Tibial nerve (tissue), 4 donors: ENCODE measurements around the gene SPRYD3. TPM values are rescaled to one million over a fixed set of nuclear protein-coding genes. Genes with fewer than 3 reads are reported as not detected.

Experiments
- DNase-seq, 2 donors: peaks; one replicate each; pipeline ENCODE4 v3.0.0-alpha.2; 2019; ENCODE audit warnings: low spot score in 2 of 2
- H3K27ac ChIP-seq, 4 donors: fragments of 200-600 bp; sonication (generic) in 3 of 4; one replicate each; pipeline ENCODE4 v1.5.1; 2017 to 2019; ENCODE audit warnings: mild to moderate bottlenecking in 1 of 4
- H3K27me3 ChIP-seq, 2 donors: fragments of 200-600 bp; sonication (generic) in 1 of 2; one replicate each; pipeline versions ENCODE4 v1.5.1 to v1.6.0; 2017 to 2019
- H3K36me3 ChIP-seq, 3 donors: fragments of 200-600 bp; sonication (generic); one replicate each; pipeline ENCODE4 v1.5.1; 2018 to 2019
- H3K4me1 ChIP-seq, 4 donors: fragments of 200-600 bp; sonication (generic) in 3 of 4; one replicate each; pipeline ENCODE4 v1.5.1; 2017 to 2019
- H3K4me3 ChIP-seq, 4 donors: fragments of 200-600 bp; sonication (generic) in 3 of 4; one replicate each; pipeline ENCODE4 v1.5.1; 2017 to 2019; ENCODE audit warnings: mild to moderate bottlenecking in 1 of 4, moderate library complexity in 1 of 4
- H3K9me3 ChIP-seq, 4 donors: fragments of 200-600 bp; sonication (generic) in 3 of 4; one replicate each; pipeline ENCODE4 v1.5.1; 2017 to 2019
- EP300 ChIP-seq, 2 donors: sonication (generic); formaldehyde crosslinking; IDR thresholded peaks; one replicate each; pipeline ENCODE4 v1.6.1; 2017; ENCODE audit warnings: antibody characterized with exemption in 2 of 2, mild to moderate bottlenecking in 1 of 2
- POLR2A ChIP-seq, 2 donors: fragments of 450-650 bp; IDR thresholded peaks; one replicate each; pipeline ENCODE4 v1.6.1; 2017; ENCODE audit warnings: antibody characterized with exemption in 2 of 2, mild to moderate bottlenecking in 2 of 2, moderate library complexity in 2 of 2
- WGBS, 2 donors: methylation state at CpG; one replicate each; pipeline ENCODE4 v1.1.5; 2018; 5-methylcytosine and 5-hydroxymethylcytosine counted together
- total RNA-seq, 4 donors: library from RNA; depleted of rRNA; stranded (reverse); fragments of >200 nt; gene quantifications; one replicate each; pipeline ENCODE4 v1.1.0, GENCODE V29; 2016
- TF ChIP-seq, protein P1 (sequence below), 5 experiments: fragments of 200-600 bp in 3 of 5; fragments of 450-650 bp in 2 of 5; sonication (generic) in 3 of 5; IDR thresholded peaks; one replicate each; pipeline ENCODE4 v1.5.1; 2016 to 2019; ENCODE audit warnings: antibody characterized with exemption in 5 of 5, mild to moderate bottlenecking in 3 of 5, moderate library complexity in 2 of 5

The SPRYD3 gene
- total RNA-seq, 4 donors from 2014 or later, result 51.8 to 57.0 (median 54.3) TPM

DNA sequence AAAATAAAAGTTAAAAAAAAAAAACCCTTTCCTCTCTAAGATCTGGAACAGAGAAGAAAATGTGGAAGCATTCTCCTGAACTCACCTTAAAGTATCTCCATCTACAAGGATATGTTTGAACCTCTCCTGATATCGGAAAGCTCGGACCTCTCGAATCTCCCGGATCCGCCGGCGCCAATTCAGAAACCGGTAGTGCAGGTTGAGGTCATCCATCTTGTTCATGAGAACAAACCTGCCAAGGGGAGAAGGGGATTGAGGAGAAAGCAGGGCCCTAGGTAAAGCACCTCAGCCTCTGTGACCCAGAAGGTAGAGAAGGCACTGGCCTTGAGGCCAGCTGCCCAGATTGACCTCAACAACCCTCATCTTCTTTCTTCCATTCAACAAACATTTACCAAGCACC lies 2.2 kb downstream of the SPRYD3 start:
- H3K36me3 ChIP-seq, result peaks cover 0 to 31% (median 0%) of the 10 kb centered on the region in 3 donors
- DNase-seq, result no peak
- H3K4me3 ChIP-seq, result no peak overlapping the region
- no peak for TF ChIP-seq POLR2A (IDR thresholded peaks at IDR 0.05)
- TF ChIP-seq EP300 (IDR thresholded peaks at IDR 0.05), result no peak
- TF ChIP-seq, protein P1, sequence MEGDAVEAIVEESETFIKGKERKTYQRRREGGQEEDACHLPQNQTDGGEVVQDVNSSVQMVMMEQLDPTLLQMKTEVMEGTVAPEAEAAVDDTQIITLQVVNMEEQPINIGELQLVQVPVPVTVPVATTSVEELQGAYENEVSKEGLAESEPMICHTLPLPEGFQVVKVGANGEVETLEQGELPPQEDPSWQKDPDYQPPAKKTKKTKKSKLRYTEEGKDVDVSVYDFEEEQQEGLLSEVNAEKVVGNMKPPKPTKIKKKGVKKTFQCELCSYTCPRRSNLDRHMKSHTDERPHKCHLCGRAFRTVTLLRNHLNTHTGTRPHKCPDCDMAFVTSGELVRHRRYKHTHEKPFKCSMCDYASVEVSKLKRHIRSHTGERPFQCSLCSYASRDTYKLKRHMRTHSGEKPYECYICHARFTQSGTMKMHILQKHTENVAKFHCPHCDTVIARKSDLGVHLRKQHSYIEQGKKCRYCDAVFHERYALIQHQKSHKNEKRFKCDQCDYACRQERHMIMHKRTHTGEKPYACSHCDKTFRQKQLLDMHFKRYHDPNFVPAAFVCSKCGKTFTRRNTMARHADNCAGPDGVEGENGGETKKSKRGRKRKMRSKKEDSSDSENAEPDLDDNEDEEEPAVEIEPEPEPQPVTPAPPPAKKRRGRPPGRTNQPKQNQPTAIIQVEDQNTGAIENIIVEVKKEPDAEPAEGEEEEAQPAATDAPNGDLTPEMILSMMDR (IDR thresholded peaks at IDR 0.05), result no peak
- WGBS, 2 donors, result 95 to 98% methylated on average over 8 of the region's 8 CpGs
- H3K9me3 ChIP-seq, result no peaks in the 10 kb centered on the region
- H3K27me3 ChIP-seq, result no peaks in the 10 kb centered on the region
- peaks cover 0 to 81% (median 41%) of the 10 kb centered on the region in 4 donors for H3K4me1 ChIP-seq
- peak overlapping the region in 1 of 4 donors; percentile 99 for H3K27ac ChIP-seq

GRCh38 chr12:53076461-53076860 lies 2.7 kb downstream of the SPRYD3 start:
- DNase-seq, result no peak
- H3K27ac ChIP-seq, result peak overlapping the region in 3 of 4 donors; percentile 64 to 100 (median 99)

DNA sequence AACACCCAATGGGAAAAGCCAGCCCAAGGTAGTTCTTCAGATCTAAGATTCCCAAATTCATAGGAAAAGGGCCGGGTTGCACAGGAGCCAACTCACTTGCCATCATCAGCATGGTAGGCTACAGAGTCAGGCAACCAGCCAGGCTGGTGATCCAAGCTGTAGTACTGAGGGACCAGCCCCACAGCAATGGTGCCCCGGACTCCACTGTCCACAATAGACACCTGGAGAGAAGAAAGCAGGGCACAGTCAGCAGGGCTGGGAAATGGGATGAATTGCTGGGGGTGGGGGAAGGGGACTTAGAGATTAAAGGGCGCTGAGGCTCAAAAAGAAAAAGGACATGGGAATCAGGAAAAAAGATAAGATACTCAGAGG lies 4.2 kb downstream of the SPRYD3 start:
- no peak for TF ChIP-seq POLR2A (IDR thresholded peaks at IDR 0.05)
- TF ChIP-seq EP300 (IDR thresholded peaks at IDR 0.05), result no peak
- TF ChIP-seq, protein P1 (IDR thresholded peaks at IDR 0.05), result no peak
- Histone ChIP-seq H3K9me3 (no peaks in the 10 kb centered on the region), H3K4me1 (peaks cover 0 to 90% (median 62%) of the 10 kb centered on the region in 4 donors), H3K4me3 (no peak overlapping the region), H3K27ac (peak overlapping the region; percentile 58 to 100 (median 82)), H3K36me3 (peaks cover 0 to 31% (median 0%) of the 10 kb centered on the region in 3 donors), H3K27me3 (no peaks in the 10 kb centered on the region)
- 94 to 96% methylated on average over 3 of the region's 3 CpGs for WGBS, 2 donors
- no peak for DNase-seq

More at GRCh38 chr12:53076461-53076860, 2.7 kb downstream of the SPRYD3 start:
- Histone ChIP-seq H3K36me3 (peaks cover 0 to 31% (median 0%) of the 10 kb centered on the region in 3 donors), H3K27me3 (no peaks in the 10 kb centered on the region), H3K9me3 (no peaks in the 10 kb centered on the region), H3K4me1 (peaks cover 0 to 86% (median 47%) of the 10 kb centered on the region in 4 donors), H3K4me3 (no peak overlapping the region)
- no peak for TF ChIP-seq EP300 (IDR thresholded peaks at IDR 0.05)
- no peak for TF ChIP-seq POLR2A (IDR thresholded peaks at IDR 0.05)
- TF ChIP-seq, protein P1 (IDR thresholded peaks at IDR 0.05), result no peak
- 81 to 85% methylated on average over 3 of the region's 3 CpGs for WGBS, 2 donors

DNA sequence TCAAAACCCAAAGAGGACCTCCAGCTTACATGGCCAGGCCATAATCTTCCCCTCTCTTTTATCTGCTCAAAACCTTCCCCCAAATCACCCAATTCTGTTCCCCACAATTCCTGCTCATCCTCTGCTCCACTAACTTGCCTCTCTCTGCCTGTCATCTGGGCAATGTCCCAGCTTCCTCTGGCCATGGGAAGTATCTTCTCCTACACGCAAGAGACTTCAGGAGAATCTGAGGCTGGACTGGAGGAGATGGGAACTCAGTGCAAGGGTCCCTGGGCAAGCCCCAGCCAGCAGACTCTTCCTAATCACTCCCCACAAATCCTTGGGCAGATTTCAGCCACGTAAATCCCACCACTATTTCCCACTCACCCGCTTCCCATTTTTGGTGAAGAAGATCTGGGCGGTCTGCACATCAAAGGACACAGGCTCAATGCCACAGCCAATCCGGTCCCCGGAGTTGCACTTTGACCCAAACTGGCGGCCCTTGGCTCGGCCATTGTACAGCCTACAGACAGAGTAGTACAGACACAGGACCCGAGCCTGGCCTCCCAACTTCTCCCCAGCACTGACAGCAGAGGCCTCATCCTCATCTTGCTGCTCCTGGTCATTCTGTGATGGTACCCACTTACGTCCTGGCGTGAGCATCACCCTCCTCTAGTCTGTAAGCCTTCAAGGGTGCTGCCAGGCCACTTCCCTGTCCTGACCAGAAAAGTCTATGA lies 4.7 kb downstream of the SPRYD3 start:
- DNase-seq, result peak in 1 of 2 donors; percentile 9
- Histone ChIP-seq H3K9me3 (no peaks in the 10 kb centered on the region), H3K27ac (peak overlapping the region; percentile 58 to 100 (median 82)), H3K27me3 (no peaks in the 10 kb centered on the region), H3K4me3 (no peak overlapping the region), H3K4me1 (peaks cover 0 to 92% (median 66%) of the 10 kb centered on the region in 4 donors), H3K36me3 (peaks cover 0 to 31% (median 0%) of the 10 kb centered on the region in 3 donors)
- TF ChIP-seq, protein P1 (IDR thresholded peaks at IDR 0.05), result no peak
- TF ChIP-seq EP300 (IDR thresholded peaks at IDR 0.05) (no peak), POLR2A (IDR thresholded peaks at IDR 0.05) (no peak)
- WGBS, 2 donors, result 78 to 84% methylated on average over 11 of the region's 11 CpGs

DNA sequence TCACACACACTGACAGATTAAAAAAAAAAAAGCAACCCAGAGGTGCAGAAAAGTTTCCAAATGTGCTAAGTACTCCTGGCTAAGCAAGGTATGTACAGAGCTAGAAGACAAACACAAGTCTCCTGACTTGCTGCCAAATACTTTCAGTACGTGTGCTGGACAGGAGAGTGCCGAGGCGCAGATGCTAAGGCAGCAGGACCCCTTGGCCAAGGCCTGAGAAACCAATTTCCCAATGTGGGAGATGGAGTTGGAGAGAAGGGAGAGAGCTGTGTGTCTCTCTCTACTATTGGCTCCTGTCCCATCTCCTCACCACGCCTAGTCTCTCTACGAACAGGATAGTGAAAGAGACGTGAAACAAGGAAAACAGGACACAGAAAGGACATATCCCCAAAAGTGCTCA lies 5.3 kb downstream of the SPRYD3 start:
- DNase-seq, result peak in 1 of 2 donors; percentile 41
- WGBS, 2 donors, result 53 to 65% methylated on average over 6 of the region's 6 CpGs
- peaks cover 0 to 97% (median 72%) of the 10 kb centered on the region in 4 donors for H3K4me1 ChIP-seq
- TF ChIP-seq POLR2A (IDR thresholded peaks at IDR 0.05), result no peak
- TF ChIP-seq EP300 (IDR thresholded peaks at IDR 0.05), result peak in 1 of 2 donors; percentile 43
- TF ChIP-seq, protein P1 (IDR thresholded peaks at IDR 0.05), result no peak
- no peak overlapping the region for H3K4me3 ChIP-seq
- H3K27me3 ChIP-seq, result no peaks in the 10 kb centered on the region
- peaks cover 0 to 35% (median 0%) of the 10 kb centered on the region in 3 donors for H3K36me3 ChIP-seq
- H3K9me3 ChIP-seq, result no peaks in the 10 kb centered on the region
- H3K27ac ChIP-seq, result peak overlapping the region; percentile 58 to 100 (median 82)
